HG02763 (cell line): ENCODE results near the gene MTHFS.
"Not testable (repeated sequence)": the region's sequence is repeated elsewhere in the genome, so short reads cannot be mapped to it uniquely, and the experiment has no call there.

ENCODE experiments used
- ATAC-seq: cut with Tn5 transposase; IDR thresholded peaks from one replicate; pipeline ENCODE4 v1.9.1; 2021; ENCODE audit warnings: mild to moderate bottlenecking, moderate library complexity; ENCODE audit not compliant: unreplicated experiment

Gene MTHFS

DNA sequence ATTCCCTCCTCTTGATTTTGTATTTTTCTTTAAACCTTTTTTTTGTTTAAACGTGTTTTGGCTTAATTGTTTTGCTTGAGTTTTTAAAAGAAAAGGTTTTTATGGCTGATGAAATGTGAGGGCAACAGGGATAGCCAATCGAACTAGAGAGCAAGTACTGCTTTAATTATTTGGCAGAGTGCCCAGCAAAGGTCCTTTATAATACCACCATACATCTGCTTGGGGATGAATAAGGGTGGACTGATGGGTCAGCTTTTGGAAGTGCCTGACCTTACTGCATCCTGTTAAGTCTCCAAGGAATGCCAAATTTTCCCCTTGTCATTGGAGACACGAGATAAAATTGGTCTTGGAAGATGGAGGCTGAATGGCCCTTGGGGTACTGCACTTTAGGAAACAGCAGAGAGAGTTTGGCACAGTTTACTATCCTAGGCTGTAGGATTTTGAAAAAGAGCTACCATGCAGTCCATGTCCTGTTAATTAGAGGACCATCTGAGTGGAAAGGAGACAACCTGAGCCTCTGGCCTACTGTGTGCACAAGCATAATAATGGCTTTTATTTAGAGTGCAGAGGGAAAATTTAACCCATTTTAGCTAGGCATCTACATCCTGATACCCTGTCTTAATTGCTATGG is 19.8 kb upstream of the MTHFS start:
- ATAC-seq: no peak

DNA sequence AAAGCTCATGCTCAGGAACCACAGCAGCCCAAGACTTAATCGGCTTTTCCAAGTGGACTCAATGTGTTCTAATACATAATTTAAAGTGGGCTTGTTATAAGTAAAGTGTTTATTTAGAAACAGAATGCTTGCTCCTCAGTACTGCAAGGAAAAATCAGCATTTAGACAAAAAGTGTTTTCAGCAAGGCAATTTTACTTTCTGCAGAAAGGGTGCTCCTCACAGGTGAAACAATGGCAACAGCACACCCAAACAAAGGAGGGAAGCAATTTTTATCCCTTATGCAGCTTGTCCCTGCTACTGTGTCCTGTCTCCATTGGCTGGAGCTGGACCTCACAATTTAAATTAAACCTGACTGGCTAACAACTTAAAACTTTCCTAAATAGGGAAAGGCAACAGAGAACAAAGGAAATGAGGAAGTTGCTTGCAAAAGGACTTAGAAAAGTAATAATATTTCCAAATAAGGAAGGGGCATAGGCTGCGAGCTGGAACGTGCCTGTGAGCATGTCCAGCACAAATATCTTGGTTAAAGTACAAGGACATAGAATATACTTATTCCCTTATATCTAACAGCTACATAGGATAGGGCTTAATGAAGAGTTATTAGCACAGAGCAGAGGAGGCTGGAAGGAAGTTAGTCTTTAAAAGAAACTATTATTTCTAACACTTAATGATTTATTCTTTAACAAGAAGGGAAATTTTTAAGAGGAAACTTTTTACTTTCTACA is 19.1 kb upstream of the MTHFS start:
- not testable (repeated sequence) for ATAC-seq

DNA sequence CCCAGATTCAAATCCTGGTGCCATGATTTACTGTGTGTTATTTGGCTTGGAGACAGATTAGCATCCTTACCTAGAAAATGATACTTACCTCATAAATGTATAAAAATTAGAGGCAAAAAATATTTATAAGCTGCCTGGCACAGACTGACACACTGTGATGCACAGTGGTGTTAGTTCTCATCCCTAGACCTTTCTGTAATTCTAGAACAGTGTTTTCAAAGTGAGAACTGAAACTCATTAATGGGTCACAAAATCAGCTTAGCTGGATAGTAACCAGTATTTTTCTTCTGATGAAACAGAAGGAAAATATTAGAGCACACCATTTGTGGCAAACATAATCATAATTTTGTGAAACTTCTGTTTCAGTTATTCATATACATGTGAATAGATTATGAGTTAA is 17.9 kb upstream of the MTHFS start:
- ATAC-seq: no peak

DNA sequence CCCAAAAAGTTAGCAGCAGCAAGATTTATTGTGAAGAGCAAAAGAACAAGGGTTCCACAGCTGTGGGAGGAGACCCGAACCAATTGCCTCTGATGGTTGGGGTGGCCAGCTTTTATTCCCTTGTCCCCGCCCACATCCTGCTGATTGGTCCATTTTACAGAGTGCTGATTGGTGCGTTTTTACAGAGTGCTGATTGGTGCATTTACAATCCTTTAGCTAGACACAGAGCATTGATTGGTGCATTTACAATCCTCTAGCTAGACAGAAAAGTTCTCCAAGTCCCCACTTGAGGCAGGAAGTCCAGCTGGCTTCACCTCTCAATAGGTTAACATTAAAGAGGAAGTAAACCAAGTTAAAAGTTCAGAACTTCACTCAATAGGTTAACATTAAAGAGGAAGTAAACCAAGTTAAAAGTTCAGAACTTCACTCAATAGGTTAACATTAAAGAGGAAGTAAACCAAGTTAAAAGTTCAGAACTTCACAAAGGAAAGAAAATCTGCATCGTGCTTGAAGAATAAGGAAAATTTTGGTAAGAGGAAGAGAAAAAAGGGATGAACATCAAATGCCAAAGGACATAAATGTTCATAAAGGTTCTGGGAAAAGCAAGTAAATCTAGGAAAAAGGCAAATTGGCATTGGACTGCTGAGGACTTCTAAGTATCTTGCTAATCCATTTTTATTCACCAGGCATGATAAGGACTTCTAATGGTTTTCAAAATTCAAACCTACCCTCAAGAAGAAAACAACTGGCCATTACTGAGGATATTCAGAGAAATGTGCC is 12.9 kb upstream of the MTHFS start:
- peak; percentile 53 for ATAC-seq

DNA sequence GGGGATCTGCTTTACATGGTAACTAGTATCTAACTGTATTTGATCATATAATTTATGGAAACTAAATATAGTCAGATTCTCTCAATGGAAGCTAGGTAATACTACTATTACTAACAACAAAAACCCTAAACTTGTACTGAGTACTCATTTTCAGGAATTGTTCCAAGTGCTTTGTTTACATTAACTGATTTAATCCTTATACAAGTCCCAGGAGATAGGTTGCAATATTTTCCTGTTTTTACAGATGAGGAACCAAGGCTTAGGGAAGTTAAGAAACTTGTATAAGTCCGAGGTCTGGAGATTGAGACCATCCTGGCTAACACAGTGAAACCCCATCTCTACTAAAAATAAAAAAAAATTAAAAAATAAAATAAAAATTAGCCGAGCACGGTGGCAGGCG is 7.5 kb upstream of the MTHFS start:
- no peak for ATAC-seq

DNA sequence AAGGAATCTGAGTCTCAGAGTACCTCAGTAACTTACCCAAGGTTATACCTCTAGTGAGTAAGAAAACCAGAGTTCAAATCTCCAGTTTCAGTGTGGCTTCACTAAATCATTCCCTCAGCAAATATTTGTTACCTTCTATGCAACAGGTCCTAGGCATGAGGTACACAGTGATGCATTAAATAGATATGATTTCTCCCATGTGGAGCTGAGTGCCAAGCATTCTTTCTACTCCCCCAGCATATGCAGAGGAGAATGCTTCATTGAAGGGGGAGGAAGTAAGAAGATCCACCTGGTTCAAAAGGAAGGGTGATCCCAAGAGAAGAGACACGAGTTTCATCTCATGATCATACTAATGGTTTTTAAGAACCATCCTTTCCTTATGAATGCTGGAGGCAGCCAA is 6.8 kb upstream of the MTHFS start:
- ATAC-seq: no peak

DNA sequence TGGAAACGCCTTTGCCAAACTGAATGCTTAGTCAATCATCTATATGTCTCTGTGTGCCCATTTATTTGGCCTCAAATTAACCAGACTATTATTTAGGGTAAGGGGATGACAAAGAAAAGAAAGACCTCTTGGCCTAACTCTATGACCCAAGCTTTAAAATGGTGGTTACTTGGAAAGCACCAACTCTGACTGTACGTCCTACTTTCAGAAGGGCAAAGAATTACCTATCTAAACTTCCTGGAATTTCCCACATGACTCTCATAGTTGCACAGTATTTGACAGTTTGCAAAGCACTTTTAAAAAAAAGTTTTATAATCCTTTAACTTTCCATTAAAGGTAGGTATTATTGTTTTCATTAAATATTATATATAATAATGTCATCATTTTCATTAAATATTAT is 6.3 kb upstream of the MTHFS start:
- no peak for ATAC-seq

DNA sequence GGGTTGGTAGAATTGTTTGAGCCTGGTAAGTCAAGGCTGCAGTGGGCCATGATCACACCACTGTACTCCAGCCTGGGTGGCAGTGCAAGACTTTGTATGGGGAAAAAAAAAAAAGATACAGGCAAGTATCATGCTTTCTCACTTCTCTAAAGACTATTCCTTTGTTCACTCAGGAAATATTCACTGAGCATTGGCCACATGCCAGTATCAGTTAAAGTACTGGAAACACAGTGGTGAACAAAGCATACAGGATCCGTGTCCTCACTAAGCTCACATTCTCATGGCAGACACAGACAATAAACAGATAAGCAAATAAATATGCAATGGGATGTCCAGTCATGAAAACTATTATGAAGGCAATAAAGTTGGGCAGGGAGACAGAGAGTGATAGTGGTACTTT is 5.1 kb upstream of the MTHFS start:
- ATAC-seq: no peak

DNA sequence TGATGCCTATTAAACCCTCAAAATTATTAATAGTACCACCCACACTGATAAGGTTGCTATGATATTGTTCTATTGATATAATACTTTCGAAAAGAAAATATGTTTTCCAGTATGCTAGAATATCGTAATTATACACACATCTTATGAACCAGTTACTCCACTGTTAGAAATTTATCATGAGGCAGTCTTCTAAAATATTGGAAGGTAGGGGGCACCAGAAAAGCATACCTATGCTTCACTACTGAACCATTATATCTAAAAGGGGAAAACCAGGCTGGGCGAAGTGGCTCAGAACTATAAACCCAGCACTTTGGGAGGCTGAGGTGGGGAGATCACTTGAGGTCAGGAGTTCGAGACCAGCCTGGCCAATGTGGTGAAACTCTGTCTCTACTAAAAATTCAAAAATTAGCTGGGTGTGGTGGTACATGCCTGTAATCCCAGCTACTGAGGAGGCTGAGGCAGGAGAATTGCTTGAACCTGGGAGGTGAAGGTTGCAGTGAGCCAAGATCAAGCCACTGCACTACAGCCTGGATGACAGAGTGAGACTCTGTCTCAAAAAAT is 4.1 kb upstream of the MTHFS start:
- ATAC-seq: not testable (repeated sequence)

DNA sequence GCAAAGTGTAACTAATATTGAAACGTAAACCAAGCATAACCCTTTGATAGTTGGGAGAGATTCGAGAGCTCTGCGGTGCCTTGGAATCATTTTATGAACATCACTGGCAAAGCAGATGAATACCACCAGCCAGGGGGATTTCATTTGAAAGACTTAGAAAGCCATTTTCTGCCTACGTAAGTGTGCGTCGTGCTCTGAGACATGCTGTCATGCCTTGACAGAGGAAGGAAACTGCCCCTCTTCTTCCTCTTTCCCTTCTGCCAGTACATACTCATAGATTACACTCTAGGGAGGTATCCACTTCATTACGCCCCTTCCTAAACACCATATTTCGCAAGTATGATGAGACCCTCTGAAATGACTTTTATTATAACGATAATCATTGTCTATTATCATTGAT is 3.3 kb upstream of the MTHFS start:
- no peak for ATAC-seq

DNA sequence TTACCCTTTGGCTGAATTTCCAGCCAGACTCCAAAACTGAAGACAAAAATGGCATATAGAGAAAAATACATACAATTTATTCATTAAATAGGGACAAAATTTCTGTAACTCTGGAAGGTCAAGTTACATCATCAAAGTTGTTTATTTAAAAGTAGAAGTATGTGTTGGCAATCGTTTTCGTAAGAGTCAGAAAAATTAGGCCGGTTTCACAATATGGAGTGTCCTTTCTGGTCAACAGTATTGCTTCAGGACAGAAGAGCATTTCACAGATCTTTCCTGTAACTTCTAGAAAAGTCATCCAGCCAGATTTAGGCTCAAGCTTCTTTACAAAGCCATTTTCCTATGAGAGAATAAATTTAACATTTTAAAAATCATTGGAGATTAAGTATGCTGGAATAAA is 2.0 kb upstream of the MTHFS start:
- ATAC-seq: not testable (repeated sequence)

DNA sequence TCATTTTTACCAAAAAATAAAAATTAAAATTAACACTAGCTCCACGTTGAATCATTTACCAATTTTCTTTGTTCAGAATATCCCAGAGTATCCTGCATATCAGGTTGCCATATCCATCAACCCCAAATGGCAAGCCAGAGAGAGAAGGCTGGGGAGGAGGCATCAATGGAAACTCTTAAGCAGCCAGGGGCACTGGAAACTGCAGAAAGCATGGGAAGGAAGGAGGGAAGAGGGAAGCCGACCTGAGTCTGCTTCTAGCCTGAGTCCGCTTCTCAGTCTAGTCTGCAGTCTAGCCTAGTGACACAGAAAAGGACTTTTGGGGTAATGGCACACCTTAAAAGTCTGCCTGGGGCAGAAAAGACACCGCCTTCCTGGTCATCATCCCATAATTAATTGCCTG is 1.6 kb upstream of the MTHFS start:
- ATAC-seq: no peak

DNA sequence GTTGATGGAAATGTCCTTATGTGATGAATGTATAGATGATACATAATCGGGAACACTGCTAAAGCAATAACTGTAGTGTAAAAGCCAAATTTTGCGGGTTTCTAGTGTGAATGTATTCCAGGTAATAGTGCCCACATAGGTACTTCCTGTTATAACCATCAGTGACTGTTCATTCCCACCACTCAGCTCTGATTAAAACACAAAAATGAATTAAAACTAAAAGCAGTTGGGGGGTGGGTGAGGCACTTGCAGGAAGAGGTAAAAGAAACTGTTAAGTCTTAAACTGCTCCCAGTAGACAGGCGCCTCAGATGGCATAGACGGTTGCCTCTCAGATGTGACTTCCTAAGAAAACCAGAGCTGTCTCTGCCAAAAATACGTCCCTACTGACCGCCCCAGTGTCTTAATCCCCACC is 893 bp upstream of the MTHFS start:
- ATAC-seq: no peak

DNA sequence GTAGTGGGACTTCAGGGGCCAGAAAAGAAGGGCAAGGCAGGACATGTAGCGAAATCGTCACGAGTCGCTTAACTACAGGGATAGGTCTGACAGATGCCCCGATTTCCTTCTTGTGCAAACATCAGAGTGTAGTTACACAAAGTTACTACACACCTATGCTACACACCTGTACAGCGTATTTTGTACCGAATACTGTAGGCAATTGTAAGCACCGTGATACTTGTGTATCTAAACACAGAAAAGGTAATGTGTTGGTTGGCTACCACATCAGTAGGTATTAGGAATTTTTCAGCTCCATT is 515 bp upstream of the MTHFS start:
- no peak for ATAC-seq

DNA sequence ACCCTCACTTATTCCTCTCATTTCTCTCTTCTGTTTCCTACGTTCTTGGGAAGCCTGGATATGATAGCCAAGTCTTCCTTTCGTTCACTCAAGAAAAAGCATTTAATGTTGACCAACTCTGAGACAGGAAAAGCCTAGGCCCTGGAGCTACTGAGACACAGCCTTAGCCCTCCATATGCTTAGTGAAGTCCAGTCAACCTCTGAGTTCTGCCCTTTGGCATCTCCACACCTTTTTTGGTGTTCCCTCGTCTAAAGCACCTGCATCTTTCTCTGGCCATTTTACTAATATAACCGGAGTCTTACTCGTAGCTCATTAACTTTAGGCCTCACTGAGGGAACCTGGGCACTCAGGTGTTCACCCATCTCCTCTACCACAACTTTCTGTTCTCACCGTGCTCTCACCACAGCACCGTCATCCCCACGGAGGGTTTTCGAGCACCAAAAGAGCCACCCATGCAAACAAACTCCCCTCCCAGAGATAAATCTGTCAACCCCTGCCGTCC is 632 bp downstream of the MTHFS start:
- no peak for ATAC-seq

DNA sequence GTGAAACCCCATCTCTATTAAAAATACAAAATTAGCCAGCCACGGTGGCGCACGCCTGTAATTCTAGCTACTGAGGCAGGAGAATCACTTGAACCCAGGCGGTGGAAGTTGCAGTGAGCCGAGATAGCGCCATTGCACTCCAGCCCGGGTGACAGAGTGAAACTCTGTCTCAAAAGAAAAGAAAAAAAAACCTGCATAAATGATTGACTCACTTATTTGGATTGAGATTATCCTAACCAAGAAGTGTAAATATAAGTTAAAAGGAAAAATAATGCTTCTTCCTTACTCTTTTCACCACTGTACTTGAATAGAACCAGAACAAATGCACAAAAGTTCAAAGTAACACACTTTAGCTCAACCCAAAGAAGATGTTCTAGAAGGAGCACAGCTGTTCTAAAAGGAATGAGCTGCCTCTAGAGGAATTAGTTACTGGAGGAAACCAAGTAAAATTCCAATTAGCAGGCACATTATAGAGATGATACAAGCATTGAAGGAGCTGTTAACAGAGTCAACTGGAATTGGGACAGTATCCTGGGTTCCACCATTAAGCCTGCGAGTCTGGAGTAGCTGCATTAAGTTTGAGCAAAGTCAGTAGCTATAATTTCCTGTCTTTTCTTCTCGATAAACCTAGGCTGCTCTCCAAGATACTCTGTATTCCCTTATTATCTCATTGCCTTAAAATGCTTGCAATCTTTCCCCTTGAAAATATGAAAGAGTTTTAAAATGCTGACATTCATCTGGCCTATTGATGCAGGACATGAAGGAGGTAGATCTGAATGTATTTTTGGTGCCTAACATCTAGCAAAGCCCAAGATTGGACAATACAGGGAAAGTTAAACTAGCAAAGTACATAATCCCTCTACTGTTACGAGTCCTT is 9.5 kb downstream of the MTHFS start:
- no peak for ATAC-seq

DNA sequence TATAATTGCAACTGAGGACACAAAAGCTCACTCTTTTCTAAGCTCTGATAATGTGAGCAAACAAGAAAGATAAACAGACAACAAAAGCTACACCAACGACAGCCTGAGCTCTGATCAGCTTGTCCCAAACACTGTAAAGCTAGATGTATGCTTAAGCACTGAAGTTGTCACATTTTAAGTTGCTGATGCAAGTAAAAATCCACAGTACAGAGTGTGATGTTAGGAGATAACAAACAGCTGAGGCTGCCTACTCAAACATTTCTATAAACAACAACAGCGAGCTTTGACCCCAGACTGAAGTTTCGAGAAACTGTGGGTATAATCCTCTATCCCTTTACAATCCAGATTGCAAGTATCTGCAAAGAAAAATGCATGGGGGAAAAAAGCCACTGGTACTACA is 10.7 kb downstream of the MTHFS start:
- ATAC-seq: no peak

DNA sequence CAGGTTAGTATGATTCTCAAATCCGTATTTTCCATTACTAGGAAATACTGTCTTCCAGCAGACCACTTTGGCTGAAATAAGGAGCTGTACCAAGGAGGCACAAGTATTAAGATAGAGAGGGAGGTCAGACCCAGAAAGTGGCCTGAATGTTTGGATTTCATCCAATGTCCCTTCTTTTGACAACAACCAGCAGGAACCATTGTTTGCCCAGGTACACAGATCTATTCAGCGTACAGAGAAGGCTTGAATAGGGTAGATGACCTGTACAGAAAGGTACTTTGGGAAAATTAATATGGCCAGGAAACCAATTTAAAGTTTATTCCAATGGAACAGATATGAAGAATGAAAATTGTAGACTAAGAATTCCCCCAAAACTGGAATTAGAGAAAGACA is 12.6 kb downstream of the MTHFS start:
- no peak for ATAC-seq

DNA sequence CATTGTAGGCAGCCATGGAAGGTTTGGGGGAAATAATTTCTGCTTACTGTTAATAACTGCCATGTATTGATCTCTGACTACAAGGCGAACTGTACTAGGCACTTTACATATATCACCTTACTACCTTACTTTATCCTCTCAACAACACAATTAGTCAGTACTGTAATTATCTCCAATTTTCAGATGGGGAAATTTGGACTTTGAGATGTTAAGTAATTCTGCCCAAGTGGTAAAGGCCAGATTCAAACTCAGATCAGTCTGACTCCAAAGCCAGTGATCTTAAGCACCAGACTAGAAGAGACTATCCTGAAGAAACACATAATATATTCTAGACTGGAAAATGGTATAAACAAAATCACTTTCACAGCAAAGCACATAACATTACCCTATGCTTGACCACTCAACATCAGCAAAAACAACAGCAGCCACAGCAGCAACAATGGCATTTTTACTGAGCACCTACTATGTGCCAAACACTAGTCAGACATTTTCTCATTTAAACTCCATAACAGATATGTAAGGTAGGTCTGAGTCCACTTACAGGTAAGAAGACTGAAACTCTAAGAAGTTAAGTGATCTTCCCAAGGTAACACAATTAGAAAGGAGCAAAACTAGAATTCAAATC is 13.1 kb downstream of the MTHFS start:
- ATAC-seq: no peak

DNA sequence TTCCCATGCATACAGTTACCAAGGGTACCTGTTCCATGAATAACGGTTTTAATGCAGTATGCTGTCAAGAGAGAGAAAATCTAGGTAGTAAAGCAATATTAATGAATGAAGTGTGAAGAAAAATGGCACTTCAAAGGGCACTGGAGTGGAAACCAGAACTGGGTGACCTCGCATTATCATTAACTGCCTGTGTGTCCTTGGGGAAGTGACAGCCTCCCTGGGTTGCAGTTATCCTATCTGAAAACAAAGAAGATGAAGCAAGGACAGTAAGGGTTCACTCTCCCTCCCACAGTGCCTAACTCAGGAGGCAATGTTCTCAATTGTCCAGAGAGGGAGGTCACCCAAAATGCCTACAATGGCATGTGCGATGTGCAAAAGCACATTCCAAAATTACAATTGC is 15.1 kb downstream of the MTHFS start:
- ATAC-seq: no peak
